ENCODE data around the gene VASN. TPM values are rescaled to one million over a fixed set of nuclear protein-coding genes. Genes with fewer than 3 reads are reported as not detected.
A peak's percentile ranks its signal among the peaks of the same experiment; 100 is the strongest.

The VASN gene
- total and polyA plus RNA-seq, 9 of the 15 experiments (the other 6 are each of a cell fraction or from before 2014, with no cell fraction given) = 0.01 to 2.5 (median 0.41) TPM; not detected in 1

- no peak overlapping the region for H3K9ac ChIP-seq (ENCODE audit: insufficient read depth in 1 of 2, low read depth in 2 of 2, low read length in 2 of 2)
- H3K79me2 ChIP-seq (ENCODE audit: control insufficient read depth, insufficient read depth, low read length) = peaks cover 93% of the 10 kb centered on the region
- POLR2A ChIA-PET = interaction anchor here (1.0 to 1.7 kb wide), 5 partner anchors 10 to 38 kb away, joined by 3 to 5 read pairs (median 4); partner anchors contain the start of gene VASN
- 84% methylated on average over 13 of the region's 14 CpGs for WGBS (ENCODE audit: insufficient coverage, low coverage, missing lambda C conversion rate)
- no peak overlapping the region for H3K4me2 ChIP-seq (ENCODE audit: insufficient read depth, low read length)
- FAIRE-seq = no peak
- H4K20me1 ChIP-seq (replicated peaks; ENCODE audit: control insufficient read depth, insufficient read depth, low read length) = peaks cover 13% of the 10 kb centered on the region
- peaks cover 9% of the 10 kb centered on the region; the same call in 1 of the 2 replicates for H3K9me3 ChIP-seq (replicated peaks; ENCODE audit: control insufficient read depth, insufficient read depth, low read depth, low read length)
- H3K4me1 ChIP-seq (replicated peaks in 1 of 2; ENCODE audit: control insufficient read depth in 2 of 2, insufficient read depth in 2 of 2, low read length in 2 of 2) = peaks cover 17 to 43% of the 10 kb centered on the region in 2 experiments; a peak in 4 of 5 replicates
- H3K9me1 ChIP-seq (ENCODE audit: control insufficient read depth, insufficient read depth, low read length) = no peaks in the 10 kb centered on the region
- ATAC-seq = no peak
- no peak overlapping the region for H3K4me3 ChIP-seq
- no peaks in the 10 kb centered on the region for H3K27me3 ChIP-seq (ENCODE audit: control insufficient read depth in 2 of 2, insufficient read depth in 2 of 2, low read length in 2 of 2)
- 0 out of 3 replicates have a peak overlapping the region, but pooled peaks have one; percentile 13 for H3K27ac ChIP-seq (ENCODE audit: extremely low read depth, low read depth, low read length)
- in situ Hi-C loops (cut with MboI) (loop anchor here (5.0 kb wide), 1 partner anchor 74 kb away; the partner anchor contains the start of gene TFAP4), intact Hi-C loops (cut with micrococcal nuclease) (no loop called here)
- CTCF ChIA-PET (ENCODE audit: low intra/inter-chr PET ratio) = no interaction called here
- DNase-seq (ENCODE audit: extremely low read depth in 1 of 4, low spot score in 3 of 4) = no peak
- no peak overlapping the region for H2AFZ ChIP-seq (ENCODE audit: low read depth, low read length)
- peaks cover 67% of the 10 kb centered on the region; the same call in 2 of the 3 replicates for H3K36me3 ChIP-seq (ENCODE audit: control insufficient read depth, insufficient read depth, low read length)
- BruUV-seq (replicated peaks) = no TSS peak
- TF ChIP-seq USF2 (CRISPR knock-in tag; IDR thresholded peaks at IDR 0.05) (no peak), DLX4 (CRISPR knock-in tag; IDR thresholded peaks at IDR 0.05) (no peak), CREB5 (CRISPR knock-in tag; IDR thresholded peaks at IDR 0.05) (no peak), ZNF217 (CRISPR knock-in tag; IDR thresholded peaks at IDR 0.05) (no peak), IRF9 (tag; IDR thresholded peaks at IDR 0.05) (no peak), SREBF1 (IDR thresholded peaks at IDR 0.05; ENCODE audit: borderline replicate concordance, low read depth, low read length) (no peak), FOXM1 (IDR thresholded peaks at IDR 0.05; ENCODE audit: low read depth) (no peak), FOXM1 (CRISPR knock-in tag; IDR thresholded peaks at IDR 0.05; ENCODE audit: low read depth) (no peak), TCF7 (IDR thresholded peaks at IDR 0.05; ENCODE audit: borderline replicate concordance) (no peak), ZNF311 (CRISPR knock-in tag; IDR thresholded peaks at IDR 0.05) (no peak), ZFP36 (IDR thresholded peaks at IDR 0.05; ENCODE audit: low read depth, low read length, partially characterized antibody) (peak; percentile 57), MXI1 (IDR thresholded peaks at IDR 0.05; ENCODE audit: low read depth, low read length) (no peak), LEF1 (IDR thresholded peaks at IDR 0.05) (no peak), TARDBP (IDR thresholded peaks at IDR 0.05) (no peak), ZNF785 (CRISPR knock-in tag; IDR thresholded peaks at IDR 0.05) (no peak), ZNF778 (CRISPR knock-in tag; IDR thresholded peaks at IDR 0.05) (no peak), TGIF2 (CRISPR knock-in tag; IDR thresholded peaks at IDR 0.05) (no peak), ZNF57 (CRISPR knock-in tag; IDR thresholded peaks at IDR 0.05) (no peak), IRF2 (CRISPR knock-in tag; IDR thresholded peaks at IDR 0.05) (no peak), SMAD1 (IDR thresholded peaks at IDR 0.05; ENCODE audit: low read depth, low read length, partially characterized antibody) (no peak)
Measured at GRCh38 chr16:4345836-4346781, 25.5 kb upstream of the VASN start.

Data from K562 (cell line).